Neural progenitor cell (in vitro differentiated cells): ENCODE data around the gene ZNF423. TPM values are rescaled to one million over a fixed set of nuclear protein-coding genes. Genes with fewer than 3 reads are reported as not detected.

Experiments
- DNase-seq: peaks from one replicate; pipeline ENCODE4 v3.0.0-alpha.2; 2016; ENCODE audit warnings: low spot score
- H2AFZ ChIP-seq: fragments of 200-600 bp; sonication (generic); replicated peaks from 2 replicates; pipeline ENCODE4 v1.6.1; 2016; ENCODE audit warnings: antibody characterized with exemption
- H3F3A ChIP-seq: fragments of 200-600 bp; sonication (generic); 2 replicates; pipeline ENCODE4 v1.6.1; 2016; ENCODE audit warnings: antibody characterized with exemption, low read depth
- H3K27ac ChIP-seq: fragments of 200-600 bp; sonication (generic); 2 replicates; pipeline ENCODE4 v1.5.1; 2016; ENCODE audit warnings: mild to moderate bottlenecking
- H3K27me3 ChIP-seq: fragments of 200-600 bp; sonication (generic); 2 replicates; pipeline ENCODE4 v1.6.1; 2016; ENCODE audit warnings: mild to moderate bottlenecking, moderate library complexity
- H3K36me3 ChIP-seq: fragments of 200-600 bp; sonication (generic); 2 replicates; pipeline ENCODE4 v1.5.1; 2016
- H3K4me1 ChIP-seq: fragments of 200-600 bp; sonication (generic); 2 replicates; pipeline ENCODE4 v1.6.1; 2016; ENCODE audit warnings: mixed run types
- H3K4me2 ChIP-seq: fragments of 200-600 bp; sonication (generic); 2 replicates; pipeline ENCODE4 v1.6.1; 2016
- H3K4me3 ChIP-seq: fragments of 200-600 bp; sonication (generic); 2 replicates; pipeline ENCODE4 v1.5.1; 2016
- H3K79me2 ChIP-seq: fragments of 200-600 bp; sonication (generic); 2 replicates; pipeline ENCODE4 v1.6.1; 2016; ENCODE audit warnings: low read depth
- H3K9ac ChIP-seq: fragments of 200-600 bp; sonication (generic); 2 replicates; pipeline ENCODE4 v1.6.1; 2016
- H3K9me3 ChIP-seq: fragments of 200-600 bp; sonication (generic); 2 replicates; pipeline ENCODE4 v1.5.1; 2016; ENCODE audit warnings: low read depth
- H4K20me1 ChIP-seq: fragments of 200-600 bp; sonication (generic); 2 replicates; pipeline ENCODE4 v1.6.1; 2016; ENCODE audit warnings: low read depth
- H3K27ac Mint-ChIP-seq: 3 replicates; pipeline ENCODE4 v1.8.0; 2021; ENCODE audit warnings: mixed read lengths
- H3K27me3 Mint-ChIP-seq: 2 replicates; pipeline ENCODE4 v1.8.0; 2022; ENCODE audit warnings: low read depth, mild to moderate bottlenecking, inconsistent platforms, moderate library complexity, mixed read lengths; ENCODE audit not compliant: insufficient read depth
- H3K36me3 Mint-ChIP-seq: 3 replicates; pipeline ENCODE4 v1.8.0; 2021; ENCODE audit warnings: mixed read lengths
- H3K4me1 Mint-ChIP-seq: 3 replicates; pipeline ENCODE4 v1.8.0; 2021; ENCODE audit warnings: mixed read lengths
- H3K4me3 Mint-ChIP-seq: 3 replicates; pipeline ENCODE4 v1.8.0; 2021; ENCODE audit warnings: mild to moderate bottlenecking, moderate library complexity, mixed read lengths
- H3K9me3 Mint-ChIP-seq: 3 replicates; pipeline ENCODE4 v1.8.0; 2020; ENCODE audit warnings: mixed read lengths
- CTCF ChIP-seq: fragments of 200-600 bp; sonication (generic); IDR thresholded peaks from 2 replicates; pipeline ENCODE4 v1.5.1; 2017; ENCODE audit warnings: antibody characterized with exemption, mild to moderate bottlenecking
- EZH2 ChIP-seq: fragments of 200-600 bp; sonication (generic); IDR thresholded peaks from 2 replicates; pipeline ENCODE4 v1.6.1; 2017; ENCODE audit warnings: antibody characterized with exemption, mild to moderate bottlenecking, moderate library complexity
- EZH2phosphoT487 ChIP-seq: fragments of 200-600 bp; sonication (generic); IDR thresholded peaks from 2 replicates; pipeline ENCODE4 v1.6.1; 2017; ENCODE audit warnings: antibody characterized with exemption
- total RNA-seq: library from RNA; depleted of rRNA; stranded (reverse); fragments of >200 nt; gene quantifications from 2 replicates; pipeline ENCODE4 v1.2.3, GENCODE V29; 2015; ENCODE audit warnings: low replicate concordance

Gene ZNF423
- total RNA-seq, 1 donor from 2014 or later: 21.9 TPM

GRCh38 chr16:49455181-49455990 lies 400.5 kb downstream of the ZNF423 start:
- H3K79me2 ChIP-seq: no peaks in the 10 kb centered on the region
- Mint-ChIP-seq H3K36me3 (no peaks in the 10 kb centered on the region), H3K27ac (no peak overlapping the region), H3K27me3 (peaks cover 6% of the 10 kb centered on the region), H3K4me1 (peaks cover 12% of the 10 kb centered on the region), H3K9me3 (peaks cover 4% of the 10 kb centered on the region), H3K4me3 (no peak overlapping the region)
- H3K27me3 ChIP-seq: no peaks in the 10 kb centered on the region
- no peak overlapping the region for H3K4me2 ChIP-seq
- no peak overlapping the region for H2AFZ ChIP-seq
- H3K4me3 ChIP-seq: no peak overlapping the region
- peaks cover 8% of the 10 kb centered on the region for H3K4me1 ChIP-seq
- DNase-seq: no peak
- H3F3A ChIP-seq: no peaks in the 10 kb centered on the region
- no peaks in the 10 kb centered on the region for H4K20me1 ChIP-seq
- no peak overlapping the region for H3K27ac ChIP-seq
- H3K9me3 ChIP-seq: no peaks in the 10 kb centered on the region
- no peak for TF ChIP-seq CTCF
- TF ChIP-seq EZH2phosphoT487: no peak
- H3K9ac ChIP-seq: no peak overlapping the region
- no peaks in the 10 kb centered on the region for H3K36me3 ChIP-seq

GRCh38 chr16:49454426-49455180 lies 401.3 kb downstream of the ZNF423 start:
- Mint-ChIP-seq H3K27me3 (peaks cover 6% of the 10 kb centered on the region), H3K4me1 (peaks cover 11% of the 10 kb centered on the region), H3K27ac (no peak overlapping the region), H3K9me3 (peaks cover 4% of the 10 kb centered on the region), H3K36me3 (no peaks in the 10 kb centered on the region), H3K4me3 (no peak overlapping the region)
- H3K27ac ChIP-seq: no peak overlapping the region
- no peak overlapping the region for H3K4me2 ChIP-seq
- no peaks in the 10 kb centered on the region for H4K20me1 ChIP-seq
- H3K9me3 ChIP-seq: no peaks in the 10 kb centered on the region
- no peak overlapping the region for H2AFZ ChIP-seq
- H3F3A ChIP-seq: no peaks in the 10 kb centered on the region
- H3K4me1 ChIP-seq: peaks cover 8% of the 10 kb centered on the region
- H3K36me3 ChIP-seq: no peaks in the 10 kb centered on the region
- H3K27me3 ChIP-seq: no peaks in the 10 kb centered on the region
- H3K4me3 ChIP-seq: no peak overlapping the region
- no peak overlapping the region for H3K9ac ChIP-seq
- TF ChIP-seq EZH2: no peak
- no peak for TF ChIP-seq EZH2phosphoT487
- no peak for TF ChIP-seq CTCF
- H3K79me2 ChIP-seq: no peaks in the 10 kb centered on the region
- DNase-seq: no peak

GRCh38 chr16:49453983-49454382 lies 401.9 kb downstream of the ZNF423 start:
- no peaks in the 10 kb centered on the region for H3K79me2 ChIP-seq
- no peak overlapping the region for H3K4me3 Mint-ChIP-seq
- H3K4me1 ChIP-seq: peaks cover 8% of the 10 kb centered on the region
- H4K20me1 ChIP-seq: no peaks in the 10 kb centered on the region
- DNase-seq: no peak
- no peaks in the 10 kb centered on the region for H3K36me3 ChIP-seq
- H3K36me3 Mint-ChIP-seq: no peaks in the 10 kb centered on the region
- no peaks in the 10 kb centered on the region for H3K27me3 ChIP-seq
- H2AFZ ChIP-seq: no peak overlapping the region
- H3K9ac ChIP-seq: no peak overlapping the region
- H3K9me3 Mint-ChIP-seq: peaks cover 4% of the 10 kb centered on the region
- H3K27ac Mint-ChIP-seq: no peak overlapping the region
- peaks cover 11% of the 10 kb centered on the region for H3K4me1 Mint-ChIP-seq
- peaks cover 6% of the 10 kb centered on the region for H3K27me3 Mint-ChIP-seq
- H3K4me2 ChIP-seq: no peak overlapping the region
- H3K27ac ChIP-seq: no peak overlapping the region
- H3K9me3 ChIP-seq: no peaks in the 10 kb centered on the region
- H3F3A ChIP-seq: no peaks in the 10 kb centered on the region
- H3K4me3 ChIP-seq: no peak overlapping the region
- no peak for TF ChIP-seq EZH2
